Spleen (tissue), 3 donors: ENCODE data around the gene FAM234B.

Source experiments
- POLR2A ChIP-seq, 3 donors: fragments of 450-650 bp; IDR thresholded peaks; one replicate each; pipeline ENCODE4 v1.5.1; 2017; ENCODE audit warnings: antibody characterized with exemption in 3 of 3, mild to moderate bottlenecking in 1 of 3
- POLR2AphosphoS5 ChIP-seq, 3 donors: sonication (generic); formaldehyde crosslinking; IDR thresholded peaks; one replicate each; pipeline ENCODE4 v1.5.1; 2017; ENCODE audit warnings: antibody characterized with exemption in 3 of 3

GRCh38 chr12:13074396-13075117 is 30.4 kb downstream of the FAM234B start:
- TF ChIP-seq POLR2A (IDR thresholded peaks at IDR 0.05) (no peak), POLR2AphosphoS5 (IDR thresholded peaks at IDR 0.05) (no peak)
